Esophagus (tissue), 2 donors: ENCODE data around the gene NXPH2. TPM values are rescaled to one million over a fixed set of nuclear protein-coding genes. Genes with fewer than 3 reads are reported as not detected.
"Not testable (repeated sequence)": the region's sequence is repeated elsewhere in the genome, so short reads cannot be mapped to it uniquely, and the experiment has no call there.

Experiments
- H3K27ac ChIP-seq, 2 donors: one replicate each; pipeline ENCODE4 v1.5.1; 2013; ENCODE audit warnings: low read depth in 2 of 2, mild to moderate bottlenecking in 2 of 2, inconsistent platforms in 1 of 2, low read length in 1 of 2, moderate library complexity in 1 of 2
- H3K27me3 ChIP-seq, 2 donors: one replicate each; pipeline ENCODE4 v1.6.1; 2013; ENCODE audit warnings: low read length in 2 of 2, control low read depth in 1 of 2, mild to moderate bottlenecking in 1 of 2; ENCODE audit not compliant: insufficient read depth in 2 of 2, control insufficient read depth in 1 of 2
- H3K36me3 ChIP-seq, 2 donors: one replicate each; pipeline ENCODE4 v1.6.1; 2013; ENCODE audit warnings: low read length in 1 of 2; ENCODE audit not compliant: control insufficient read depth in 2 of 2, insufficient read depth in 2 of 2
- H3K4me1 ChIP-seq, 2 donors: one replicate each; pipeline ENCODE4 v1.6.1; 2013; ENCODE audit warnings: low read length in 1 of 2; ENCODE audit not compliant: control insufficient read depth in 2 of 2, insufficient read depth in 2 of 2
- H3K4me3 ChIP-seq, 2 donors: one replicate each; pipeline ENCODE4 v1.5.1; 2013; ENCODE audit warnings: low read length in 2 of 2, mild to moderate bottlenecking in 2 of 2, low read depth in 1 of 2, moderate library complexity in 1 of 2
- H3K9me3 ChIP-seq, 2 donors: one replicate each; pipeline ENCODE4 v1.6.1; 2013; ENCODE audit warnings: mild to moderate bottlenecking in 2 of 2, low read depth in 1 of 2, low read length in 1 of 2, moderate library complexity in 1 of 2; ENCODE audit not compliant: control insufficient read depth in 2 of 2, insufficient read depth in 1 of 2
- WGBS, 2 donors: extraction: QIAGEN DNeasy Blood & Tissue Kit; methylation state at CpG; one replicate each; pipeline ENCODE4 v1.1.7; 2013; 5-methylcytosine and 5-hydroxymethylcytosine counted together
- polyA plus RNA-seq, 2 donors: library from polyadenylated mRNA; stranded (reverse); fragments of 200-250 nt; gene quantifications; one replicate each; pipeline ENCODE4 v1.2.3, GENCODE V29; 2013
- donor health status: healthy with polysubstance abuse.
- donor health status: Bipolar disorder and iron deficiency.

Gene NXPH2
- polyA plus RNA-seq, 2 donors, result not detected

DNA sequence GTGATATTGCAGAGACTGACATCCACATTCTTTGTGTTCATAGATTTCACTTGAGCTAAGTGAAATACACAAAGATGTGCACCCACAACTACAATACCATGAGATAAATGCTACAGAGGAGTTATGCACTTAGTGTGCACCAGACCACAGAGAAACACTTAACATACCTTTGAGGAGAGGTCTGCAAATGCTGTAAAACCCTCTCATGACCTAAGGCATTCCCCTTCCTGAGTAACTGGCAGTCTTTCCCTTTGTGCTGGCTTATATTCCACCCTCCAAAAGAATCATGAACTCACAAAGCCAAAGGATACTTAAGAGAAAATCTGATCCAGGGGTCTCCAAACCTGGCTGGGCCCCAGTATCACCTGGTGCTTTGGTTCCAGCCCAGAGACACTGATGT is 16.2 kb downstream of the NXPH2 start:
- Histone ChIP-seq H3K36me3 (no peaks in the 10 kb centered on the region), H3K4me1 (no peaks in the 10 kb centered on the region), H3K27ac (no peak overlapping the region), H3K9me3 (no peaks in the 10 kb centered on the region), H3K4me3 (no peak overlapping the region), H3K27me3 (peaks cover 2 to 7% of the 10 kb centered on the region in 2 donors)

DNA sequence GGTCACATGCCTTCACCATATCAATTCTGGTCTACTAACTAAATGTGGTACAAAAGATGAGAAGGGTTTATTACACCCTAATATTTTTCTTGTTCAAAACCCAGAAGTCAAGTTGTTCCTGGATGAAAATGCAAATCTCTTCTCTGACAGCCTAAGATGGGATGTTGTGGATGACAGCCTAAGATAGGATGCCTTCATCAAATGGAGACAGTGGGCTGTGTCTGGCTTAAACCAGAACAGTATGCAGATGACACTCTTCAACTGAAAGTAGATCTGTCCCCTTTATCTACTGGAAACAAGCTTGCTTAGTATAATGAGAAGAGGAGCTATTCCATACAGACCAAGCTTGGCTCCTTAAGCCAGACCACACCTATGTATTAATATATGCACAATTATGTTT is 17.7 kb downstream of the NXPH2 start:
- H3K27me3 ChIP-seq, result peaks cover 4% of the 10 kb centered on the region in 2 donors
- H3K4me1 ChIP-seq, result no peaks in the 10 kb centered on the region
- H3K27ac ChIP-seq, result no peak overlapping the region
- no peaks in the 10 kb centered on the region for H3K36me3 ChIP-seq
- H3K9me3 ChIP-seq, result no peaks in the 10 kb centered on the region
- H3K4me3 ChIP-seq, result no peak overlapping the region

DNA sequence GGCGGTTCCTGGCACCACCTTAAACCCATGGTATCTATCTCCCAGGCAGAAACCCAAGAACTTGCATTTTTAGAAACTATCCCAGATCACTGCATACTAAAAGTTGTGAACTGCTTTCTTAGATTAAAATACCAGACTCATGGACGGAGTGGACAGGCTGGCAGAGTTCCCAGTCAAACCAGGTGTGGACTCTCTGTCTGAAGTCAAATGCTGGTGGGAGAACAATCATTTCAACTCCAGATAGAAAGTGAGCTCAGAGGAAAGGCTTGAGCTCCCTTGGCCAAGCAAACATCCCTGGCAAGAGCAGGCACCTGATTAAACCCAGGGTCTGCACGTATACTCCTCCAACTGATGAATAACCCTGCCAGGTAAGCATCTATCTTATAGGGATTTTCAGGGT is 19.5 kb downstream of the NXPH2 start:
- Histone ChIP-seq H3K36me3 (no peaks in the 10 kb centered on the region), H3K27me3 (peaks cover 4% of the 10 kb centered on the region in 2 donors), H3K4me3 (no peak overlapping the region), H3K9me3 (no peaks in the 10 kb centered on the region), H3K4me1 (no peaks in the 10 kb centered on the region), H3K27ac (no peak overlapping the region)
- 50 to 55% methylated on average over 3 of the region's 3 CpGs for whole genome bisulfite sequencing, 2 donors

DNA sequence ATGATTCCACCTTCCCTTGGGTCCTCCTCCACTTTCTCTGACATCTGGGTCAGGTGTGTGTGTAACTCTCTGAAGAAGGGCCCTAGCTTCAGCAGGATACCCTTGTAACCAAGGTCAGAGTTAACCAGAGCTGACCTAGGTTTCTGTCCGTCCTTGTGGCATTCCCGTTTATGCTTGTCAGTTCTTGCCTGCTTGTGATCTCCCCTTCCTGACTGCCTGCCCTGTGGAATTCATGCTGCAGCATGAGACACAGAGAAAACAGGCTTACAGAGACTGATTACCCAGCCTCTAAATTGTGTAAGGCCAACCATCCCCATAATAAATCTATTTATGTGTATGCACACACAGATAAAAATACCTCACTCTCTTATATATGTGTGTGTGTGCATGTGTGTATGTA is 22.8 kb downstream of the NXPH2 start:
- Histone ChIP-seq H3K4me1 (no peaks in the 10 kb centered on the region), H3K36me3 (no peaks in the 10 kb centered on the region), H3K27ac (no peak overlapping the region), H3K9me3 (no peaks in the 10 kb centered on the region), H3K4me3 (no peak overlapping the region), H3K27me3 (peaks cover 2 to 4% of the 10 kb centered on the region in 2 donors)
- 49 to 63% methylated on average over 2 of the region's 2 CpGs for WGBS, 2 donors

DNA sequence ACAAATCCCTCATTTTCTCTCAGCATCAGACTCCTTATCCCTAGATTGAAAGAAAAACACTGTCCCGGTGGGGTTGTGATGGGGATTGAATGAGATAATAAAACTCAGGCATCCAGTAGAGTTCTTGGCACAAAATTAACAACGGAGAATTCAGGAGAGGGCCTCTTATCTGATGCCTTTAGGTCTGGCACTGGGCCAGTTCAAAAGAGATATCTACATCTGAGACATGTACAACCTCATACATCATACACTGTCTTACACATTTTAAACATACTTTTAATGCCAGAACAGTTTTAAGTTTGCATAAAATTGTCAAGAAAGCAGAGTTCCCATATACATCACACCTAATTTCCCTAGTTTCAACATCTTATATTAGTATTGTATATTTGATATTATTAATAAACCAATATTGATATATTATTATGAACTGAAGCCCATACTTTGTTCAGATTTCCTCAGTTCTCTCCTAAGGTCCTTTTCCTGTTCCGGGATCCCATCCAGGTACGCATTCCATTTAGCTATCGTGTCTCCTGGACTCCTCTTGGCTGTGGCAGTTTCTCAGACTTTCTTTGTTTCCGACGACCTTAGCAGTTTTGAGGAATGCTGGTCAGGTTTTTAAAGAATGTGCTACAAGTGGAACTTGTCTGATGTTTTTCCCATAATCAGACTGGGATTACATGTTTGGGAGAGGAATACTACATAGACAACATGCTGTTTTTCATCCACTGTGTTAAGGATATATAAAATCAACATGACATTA is 27.8 kb downstream of the NXPH2 start:
- WGBS, 2 donors, result 52 to 58% methylated on average over 7 of the region's 7 CpGs
- Histone ChIP-seq H3K4me1 (no peaks in the 10 kb centered on the region), H3K36me3 (no peaks in the 10 kb centered on the region)

DNA sequence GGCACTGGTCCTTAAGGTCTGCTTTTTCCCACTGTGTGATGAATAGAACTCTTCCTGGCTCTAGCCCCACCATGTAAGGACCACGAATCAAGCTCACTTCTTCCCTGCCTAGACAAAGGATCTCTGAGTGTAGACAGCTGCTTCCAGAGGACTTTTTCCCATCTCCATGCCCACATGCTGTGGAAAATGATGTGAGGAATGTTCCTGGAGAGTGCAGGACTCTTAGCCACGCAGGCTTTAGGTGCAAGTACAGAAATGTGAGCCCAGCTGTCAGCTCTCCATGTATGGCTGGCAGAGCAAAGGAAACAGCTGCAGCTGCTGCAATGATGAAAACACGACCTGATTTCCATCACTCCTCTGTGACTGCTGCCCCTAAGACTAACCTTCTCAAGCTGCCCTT is 35.5 kb downstream of the NXPH2 start:
- H3K4me1 ChIP-seq, result no peaks in the 10 kb centered on the region
- WGBS, 2 donors, result 17 to 20% methylated on average over 3 of the region's 3 CpGs
- H3K27ac ChIP-seq, result no peak overlapping the region
- H3K9me3 ChIP-seq, result peaks cover 0 to 2% of the 10 kb centered on the region in 2 donors
- H3K36me3 ChIP-seq, result no peaks in the 10 kb centered on the region
- no peak overlapping the region for H3K4me3 ChIP-seq
- no peaks in the 10 kb centered on the region for H3K27me3 ChIP-seq

More for the DNA sequence above, 27.8 kb downstream of the NXPH2 start:
- H3K27ac ChIP-seq, result no peak overlapping the region
- H3K9me3 ChIP-seq, result no peaks in the 10 kb centered on the region
- no peak overlapping the region for H3K4me3 ChIP-seq
- H3K27me3 ChIP-seq, result peaks cover 0 to 2% of the 10 kb centered on the region in 2 donors

DNA sequence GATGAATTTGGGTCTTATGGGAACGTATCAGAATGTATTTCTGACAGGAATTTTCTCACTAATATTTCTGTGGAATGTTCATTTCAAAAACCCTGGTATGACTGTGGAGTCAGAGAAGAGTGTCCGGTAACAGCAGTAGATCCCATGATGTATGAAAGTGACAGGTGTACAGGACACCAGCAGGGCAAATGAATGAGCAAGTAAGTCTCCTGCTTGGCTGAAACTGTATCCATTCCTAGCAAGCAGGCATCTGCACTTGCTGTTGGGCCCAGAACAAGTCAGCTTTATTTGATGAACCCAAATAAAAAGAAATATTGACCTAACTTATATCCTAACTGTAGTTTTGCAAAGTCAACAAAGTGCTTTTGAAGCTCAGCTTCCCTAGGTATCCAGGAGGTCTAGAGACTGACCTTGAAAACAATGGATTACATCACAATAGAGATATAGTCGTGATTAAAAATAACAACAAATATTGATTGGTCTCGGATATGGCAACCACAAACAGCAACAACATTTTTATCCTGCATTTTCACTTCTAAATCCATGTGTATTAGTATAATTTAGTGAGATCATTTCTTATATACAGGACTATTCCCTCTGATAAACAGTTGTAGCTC is 37.6 kb downstream of the NXPH2 start:
- Histone ChIP-seq H3K27me3 (no peaks in the 10 kb centered on the region), H3K4me3 (no peak overlapping the region), H3K4me1 (no peaks in the 10 kb centered on the region), H3K36me3 (no peaks in the 10 kb centered on the region), H3K9me3 (peaks cover 0 to 2% of the 10 kb centered on the region in 2 donors), H3K27ac (no peak overlapping the region)
- WGBS, 2 donors, result 74 to 78% methylated on average over 4 of the region's 4 CpGs

DNA sequence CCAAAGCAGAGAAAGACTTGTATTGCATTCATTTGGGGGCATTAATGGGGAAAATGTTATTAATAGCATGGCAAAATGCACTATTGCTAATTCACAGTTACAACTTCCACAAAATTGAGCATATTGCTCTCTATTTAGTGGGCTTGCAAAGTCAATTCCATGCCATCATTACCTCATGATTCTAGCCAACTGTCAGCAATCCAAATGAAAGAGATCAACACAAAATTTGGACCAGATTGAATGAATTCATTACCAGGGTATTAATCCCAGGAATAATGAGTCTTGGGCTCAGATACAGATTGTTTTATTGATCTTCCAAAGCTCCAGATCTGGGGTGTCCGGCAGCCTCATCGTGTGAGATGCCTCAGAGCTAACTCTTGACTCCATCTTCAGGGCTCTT is 38.3 kb downstream of the NXPH2 start:
- no peaks in the 10 kb centered on the region for H3K27me3 ChIP-seq
- H3K4me3 ChIP-seq, result no peak overlapping the region
- no peaks in the 10 kb centered on the region for H3K36me3 ChIP-seq
- 84 to 97% methylated on average over 2 of the region's 2 CpGs for WGBS, 2 donors
- H3K9me3 ChIP-seq, result peaks cover 0 to 2% of the 10 kb centered on the region in 2 donors
- no peaks in the 10 kb centered on the region for H3K4me1 ChIP-seq
- no peak overlapping the region for H3K27ac ChIP-seq

DNA sequence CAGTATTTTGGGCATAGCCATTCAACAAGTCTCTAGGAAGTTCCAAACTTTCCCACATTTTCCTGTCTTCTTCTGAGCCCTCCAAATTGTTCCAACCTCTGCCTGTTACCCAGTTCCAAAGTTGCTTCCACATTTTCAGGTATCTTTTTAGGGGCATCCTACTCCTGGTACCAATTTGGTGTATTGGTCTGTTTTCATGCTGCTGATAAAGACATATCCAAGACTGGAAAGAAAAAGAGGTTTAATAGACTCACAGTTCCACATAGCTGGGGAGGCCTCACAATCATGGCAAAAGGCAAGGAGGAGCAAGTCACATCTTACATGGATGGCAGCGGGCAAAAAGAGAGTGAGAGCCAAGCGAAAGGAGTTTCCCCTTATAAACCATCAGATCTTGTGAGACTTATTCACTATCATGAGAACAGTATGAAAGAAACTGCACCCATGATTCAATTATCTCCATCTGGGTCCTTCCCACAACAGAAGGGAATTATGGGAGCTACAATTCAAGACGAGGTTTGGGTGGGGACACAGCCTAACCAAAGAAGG is 43.1 kb downstream of the NXPH2 start:
- H3K27ac ChIP-seq, H3K36me3 ChIP-seq, H3K4me3 ChIP-seq, H3K4me1 ChIP-seq, H3K27me3 ChIP-seq, H3K9me3 ChIP-seq: not testable (repeated sequence)
- WGBS, 2 donors, result 77 to 84% methylated on average over 3 of the region's 3 CpGs

DNA sequence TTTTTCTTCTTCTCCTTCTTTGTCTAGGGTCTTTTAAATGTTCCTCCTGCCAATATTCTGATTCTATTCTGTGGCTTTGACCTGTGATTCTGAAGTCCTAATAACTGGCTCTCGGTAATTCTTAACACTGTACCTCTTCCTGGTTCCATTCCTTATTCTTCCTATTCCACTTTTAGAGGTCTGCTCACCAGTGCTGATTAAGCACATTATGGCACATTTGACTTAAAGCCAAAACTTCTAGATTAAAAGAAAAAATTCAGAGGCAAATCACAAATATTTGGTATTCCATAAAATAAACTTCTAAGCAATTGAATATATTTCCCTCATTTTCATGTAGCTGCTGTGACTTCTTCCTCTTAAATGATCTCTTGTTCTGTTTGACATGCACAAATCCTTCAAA is 47.5 kb downstream of the NXPH2 start:
- 71 to 92% methylated on average over 1 of the region's 1 CpG for WGBS, 2 donors
- Histone ChIP-seq H3K27me3 (no peaks in the 10 kb centered on the region), H3K4me1 (no peaks in the 10 kb centered on the region), H3K4me3 (no peak overlapping the region), H3K36me3 (no peaks in the 10 kb centered on the region), H3K9me3 (no peaks in the 10 kb centered on the region), H3K27ac (no peak overlapping the region)
